Neural progenitor cell (in vitro differentiated cells): ENCODE data around the gene TDRD9. TPM values are rescaled to one million over a fixed set of nuclear protein-coding genes. Genes with fewer than 3 reads are reported as not detected.
A peak's percentile ranks its signal among the peaks of the same experiment; 100 is the strongest.

Experiments used
- DNase-seq: peaks from one replicate; pipeline ENCODE4 v3.0.0-alpha.2; 2016; ENCODE audit warnings: low spot score
- H2AFZ ChIP-seq: fragments of 200-600 bp; sonication (generic); replicated peaks from 2 replicates; pipeline ENCODE4 v1.6.1; 2016; ENCODE audit warnings: antibody characterized with exemption
- H3F3A ChIP-seq: fragments of 200-600 bp; sonication (generic); 2 replicates; pipeline ENCODE4 v1.6.1; 2016; ENCODE audit warnings: antibody characterized with exemption, low read depth
- H3K27ac ChIP-seq: fragments of 200-600 bp; sonication (generic); 2 replicates; pipeline ENCODE4 v1.5.1; 2016; ENCODE audit warnings: mild to moderate bottlenecking
- H3K27me3 ChIP-seq: fragments of 200-600 bp; sonication (generic); 2 replicates; pipeline ENCODE4 v1.6.1; 2016; ENCODE audit warnings: mild to moderate bottlenecking, moderate library complexity
- H3K36me3 ChIP-seq: fragments of 200-600 bp; sonication (generic); 2 replicates; pipeline ENCODE4 v1.5.1; 2016
- H3K4me1 ChIP-seq: fragments of 200-600 bp; sonication (generic); 2 replicates; pipeline ENCODE4 v1.6.1; 2016; ENCODE audit warnings: mixed run types
- H3K4me2 ChIP-seq: fragments of 200-600 bp; sonication (generic); 2 replicates; pipeline ENCODE4 v1.6.1; 2016
- H3K4me3 ChIP-seq: fragments of 200-600 bp; sonication (generic); 2 replicates; pipeline ENCODE4 v1.5.1; 2016
- H3K79me2 ChIP-seq: fragments of 200-600 bp; sonication (generic); 2 replicates; pipeline ENCODE4 v1.6.1; 2016; ENCODE audit warnings: low read depth
- H3K9ac ChIP-seq: fragments of 200-600 bp; sonication (generic); 2 replicates; pipeline ENCODE4 v1.6.1; 2016
- H3K9me3 ChIP-seq: fragments of 200-600 bp; sonication (generic); 2 replicates; pipeline ENCODE4 v1.5.1; 2016; ENCODE audit warnings: low read depth
- H4K20me1 ChIP-seq: fragments of 200-600 bp; sonication (generic); 2 replicates; pipeline ENCODE4 v1.6.1; 2016; ENCODE audit warnings: low read depth
- H3K27ac Mint-ChIP-seq: 3 replicates; pipeline ENCODE4 v1.8.0; 2021; ENCODE audit warnings: mixed read lengths
- H3K27me3 Mint-ChIP-seq: 2 replicates; pipeline ENCODE4 v1.8.0; 2022; ENCODE audit warnings: low read depth, mild to moderate bottlenecking, inconsistent platforms, moderate library complexity, mixed read lengths; ENCODE audit not compliant: insufficient read depth
- H3K36me3 Mint-ChIP-seq: 3 replicates; pipeline ENCODE4 v1.8.0; 2021; ENCODE audit warnings: mixed read lengths
- H3K4me1 Mint-ChIP-seq: 3 replicates; pipeline ENCODE4 v1.8.0; 2021; ENCODE audit warnings: mixed read lengths
- H3K4me3 Mint-ChIP-seq: 3 replicates; pipeline ENCODE4 v1.8.0; 2021; ENCODE audit warnings: mild to moderate bottlenecking, moderate library complexity, mixed read lengths
- H3K9me3 Mint-ChIP-seq: 3 replicates; pipeline ENCODE4 v1.8.0; 2020; ENCODE audit warnings: mixed read lengths
- CTCF ChIP-seq: fragments of 200-600 bp; sonication (generic); IDR thresholded peaks from 2 replicates; pipeline ENCODE4 v1.5.1; 2017; ENCODE audit warnings: antibody characterized with exemption, mild to moderate bottlenecking
- EZH2 ChIP-seq: fragments of 200-600 bp; sonication (generic); IDR thresholded peaks from 2 replicates; pipeline ENCODE4 v1.6.1; 2017; ENCODE audit warnings: antibody characterized with exemption, mild to moderate bottlenecking, moderate library complexity
- EZH2phosphoT487 ChIP-seq: fragments of 200-600 bp; sonication (generic); IDR thresholded peaks from 2 replicates; pipeline ENCODE4 v1.6.1; 2017; ENCODE audit warnings: antibody characterized with exemption
- total RNA-seq: library from RNA; depleted of rRNA; stranded (reverse); fragments of >200 nt; gene quantifications from 2 replicates; pipeline ENCODE4 v1.2.3, GENCODE V29; 2015; ENCODE audit warnings: low replicate concordance

Gene TDRD9
- total RNA-seq, 1 donor from 2014 or later, result not detected

GRCh38 chr14:104092931-104093365 is 164.7 kb downstream of the TDRD9 start:
- Histone ChIP-seq H3K4me3 (no peak overlapping the region), H3K79me2 (no peaks in the 10 kb centered on the region), H3K27me3 (no peaks in the 10 kb centered on the region), H4K20me1 (no peaks in the 10 kb centered on the region), H3K9ac (no peak overlapping the region), H3K36me3 (no peaks in the 10 kb centered on the region), H3K27ac (no peak overlapping the region), H3K4me2 (no peak overlapping the region), H3K9me3 (no peaks in the 10 kb centered on the region), H3K4me1 (peaks cover 3% of the 10 kb centered on the region), H2AFZ (no peak overlapping the region), H3F3A (no peaks in the 10 kb centered on the region)
- no peaks in the 10 kb centered on the region for H3K36me3 Mint-ChIP-seq
- H3K9me3 Mint-ChIP-seq, result no peaks in the 10 kb centered on the region
- no peak overlapping the region for H3K4me3 Mint-ChIP-seq
- peaks cover 2% of the 10 kb centered on the region for H3K4me1 Mint-ChIP-seq
- H3K27ac Mint-ChIP-seq, result no peak overlapping the region
- DNase-seq, result no peak
- TF ChIP-seq EZH2phosphoT487 (no peak), EZH2 (no peak), CTCF (no peak)
- H3K27me3 Mint-ChIP-seq, result peaks cover 3% of the 10 kb centered on the region

- Histone ChIP-seq H3K9ac (no peak overlapping the region), H3K4me2 (no peak overlapping the region), H3K79me2 (no peaks in the 10 kb centered on the region), H3K9me3 (no peaks in the 10 kb centered on the region), H4K20me1 (no peaks in the 10 kb centered on the region), H2AFZ (no peak overlapping the region), H3K27ac (no peak overlapping the region), H3K4me3 (no peak overlapping the region), H3K36me3 (no peaks in the 10 kb centered on the region), H3K27me3 (no peaks in the 10 kb centered on the region), H3K4me1 (peaks cover 3% of the 10 kb centered on the region), H3F3A (no peaks in the 10 kb centered on the region)
- H3K36me3 Mint-ChIP-seq, result no peaks in the 10 kb centered on the region
- H3K9me3 Mint-ChIP-seq, result no peaks in the 10 kb centered on the region
- TF ChIP-seq EZH2 (no peak), EZH2phosphoT487 (no peak), CTCF (no peak)
- no peak overlapping the region for H3K4me3 Mint-ChIP-seq
- H3K27ac Mint-ChIP-seq, result no peak overlapping the region
- no peak for DNase-seq
- peaks cover 2% of the 10 kb centered on the region for H3K4me1 Mint-ChIP-seq
- peaks cover 3% of the 10 kb centered on the region for H3K27me3 Mint-ChIP-seq
Measured at GRCh38 chr14:104093366-104094055, 165.3 kb downstream of the TDRD9 start.

GRCh38 chr14:104094056-104094708 is 165.9 kb downstream of the TDRD9 start:
- Mint-ChIP-seq H3K9me3 (no peaks in the 10 kb centered on the region), H3K27me3 (peaks cover 3% of the 10 kb centered on the region), H3K4me3 (no peak overlapping the region), H3K27ac (no peak overlapping the region), H3K36me3 (no peaks in the 10 kb centered on the region), H3K4me1 (peaks cover 2% of the 10 kb centered on the region)
- DNase-seq, result no peak
- Histone ChIP-seq H3K27me3 (no peaks in the 10 kb centered on the region), H4K20me1 (no peaks in the 10 kb centered on the region), H3K4me3 (no peak overlapping the region), H3K9me3 (no peaks in the 10 kb centered on the region), H3F3A (no peaks in the 10 kb centered on the region), H2AFZ (peak overlapping the region; percentile 99), H3K79me2 (no peaks in the 10 kb centered on the region), H3K27ac (no peak overlapping the region), H3K4me1 (peaks cover 3% of the 10 kb centered on the region), H3K4me2 (no peak overlapping the region), H3K9ac (no peak overlapping the region), H3K36me3 (no peaks in the 10 kb centered on the region)
- TF ChIP-seq EZH2phosphoT487, result no peak
- no peak for TF ChIP-seq CTCF
- TF ChIP-seq EZH2, result no peak
